GM21423 (cell line): ENCODE results near the gene FBXO48.

Source experiments
- ATAC-seq: cut with Tn5 transposase; IDR thresholded peaks from one replicate; pipeline ENCODE4 v1.9.1; 2021; ENCODE audit warnings: mild to moderate bottlenecking, moderate library complexity; ENCODE audit not compliant: unreplicated experiment

The FBXO48 gene

DNA sequence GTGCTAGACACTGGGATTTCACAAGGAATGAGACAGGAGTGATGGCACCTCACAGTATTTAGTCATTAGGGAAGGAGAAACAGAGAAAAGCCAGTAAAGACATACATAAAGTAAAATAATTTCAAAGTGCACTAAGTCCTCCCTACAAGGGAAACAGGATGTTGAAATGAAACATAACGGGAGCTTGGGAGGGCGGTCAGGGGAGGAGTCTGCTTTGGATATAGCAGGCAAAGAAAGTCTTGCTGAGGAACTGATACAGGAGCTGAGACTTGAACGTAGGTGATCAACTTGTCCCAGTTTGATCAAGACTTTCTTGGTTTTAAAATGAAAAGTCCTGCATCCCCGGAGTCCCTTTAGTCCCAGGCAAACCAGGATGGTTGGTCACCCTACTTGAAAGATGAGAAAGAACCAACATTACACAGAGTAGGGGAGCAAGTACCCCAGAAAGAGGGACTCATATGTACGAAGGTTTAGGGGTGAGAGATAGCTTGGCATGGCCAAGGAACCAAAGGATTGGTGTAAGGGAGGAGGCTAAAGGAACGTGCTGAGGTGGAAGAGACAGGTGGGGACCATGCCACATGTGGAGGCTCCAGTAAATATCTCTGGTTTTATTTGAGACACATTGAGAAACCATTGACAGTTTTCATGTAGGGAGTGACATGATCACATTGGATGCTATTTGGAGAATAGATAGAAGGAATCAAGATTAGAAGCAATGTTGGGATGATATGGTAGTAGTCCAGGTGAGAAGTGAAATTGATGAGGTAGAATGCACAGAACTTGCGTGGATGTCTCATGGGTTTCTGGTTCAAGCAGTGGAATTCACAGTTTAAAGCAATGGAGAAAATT lies 28.4 kb downstream of the FBXO48 start:
- no peak for ATAC-seq

DNA sequence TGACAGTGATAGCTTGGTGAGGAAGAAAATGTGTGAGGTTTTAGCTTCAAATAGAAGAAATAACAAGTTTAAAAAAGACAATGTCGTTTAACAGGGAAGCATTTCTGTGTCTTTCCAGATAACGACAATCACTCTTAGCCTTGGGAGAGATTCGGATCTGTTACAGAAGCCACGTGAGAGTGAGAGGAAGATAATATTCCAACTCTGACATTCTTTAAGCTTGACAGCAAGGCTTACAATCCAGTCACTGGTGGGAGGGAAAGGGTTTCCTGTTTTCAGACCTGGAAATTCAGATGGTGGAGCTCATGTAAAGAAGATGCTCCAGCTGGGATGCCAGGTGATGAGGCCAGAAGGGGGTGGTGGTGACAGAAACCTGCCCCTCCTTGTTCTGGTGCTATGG lies 30.8 kb downstream of the FBXO48 start:
- ATAC-seq: no peak

DNA sequence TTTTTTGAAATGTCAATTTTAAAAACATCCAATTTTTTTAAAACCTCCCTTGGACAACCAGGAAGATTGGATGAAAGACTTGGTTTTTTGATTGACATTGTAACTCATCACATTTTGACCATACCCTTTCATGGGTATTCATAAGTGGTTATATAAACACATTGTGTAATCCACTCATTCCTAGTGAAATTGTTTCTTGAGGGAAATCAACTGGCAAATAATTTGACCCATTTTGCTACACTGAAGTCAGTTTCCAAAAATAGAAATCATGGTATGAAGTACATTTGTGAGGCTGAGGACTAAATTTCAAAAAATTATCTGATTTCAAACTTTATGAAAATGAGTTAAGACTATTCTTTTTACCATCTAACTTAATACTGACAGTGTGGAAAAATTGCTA lies 31.5 kb downstream of the FBXO48 start:
- ATAC-seq: no peak

DNA sequence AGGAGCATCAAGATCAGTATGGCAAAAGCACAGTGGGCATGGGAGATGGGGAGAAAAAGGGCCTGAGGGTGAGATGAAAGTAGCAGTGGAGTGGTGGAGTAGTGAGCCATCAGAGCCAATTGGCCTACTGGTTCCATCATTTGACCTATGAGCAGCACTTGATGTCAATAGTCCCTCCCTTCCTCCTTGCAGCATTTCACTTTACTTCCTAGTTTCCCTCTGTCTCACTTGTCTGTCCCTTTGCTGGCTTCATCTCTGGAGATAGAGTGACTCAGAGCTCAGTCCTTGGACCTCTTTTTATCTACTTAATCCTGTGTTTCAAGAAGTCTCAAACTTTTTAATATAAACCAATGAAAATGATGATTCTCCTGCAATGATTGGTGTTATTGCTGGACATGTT lies 32.1 kb downstream of the FBXO48 start:
- no peak for ATAC-seq

DNA sequence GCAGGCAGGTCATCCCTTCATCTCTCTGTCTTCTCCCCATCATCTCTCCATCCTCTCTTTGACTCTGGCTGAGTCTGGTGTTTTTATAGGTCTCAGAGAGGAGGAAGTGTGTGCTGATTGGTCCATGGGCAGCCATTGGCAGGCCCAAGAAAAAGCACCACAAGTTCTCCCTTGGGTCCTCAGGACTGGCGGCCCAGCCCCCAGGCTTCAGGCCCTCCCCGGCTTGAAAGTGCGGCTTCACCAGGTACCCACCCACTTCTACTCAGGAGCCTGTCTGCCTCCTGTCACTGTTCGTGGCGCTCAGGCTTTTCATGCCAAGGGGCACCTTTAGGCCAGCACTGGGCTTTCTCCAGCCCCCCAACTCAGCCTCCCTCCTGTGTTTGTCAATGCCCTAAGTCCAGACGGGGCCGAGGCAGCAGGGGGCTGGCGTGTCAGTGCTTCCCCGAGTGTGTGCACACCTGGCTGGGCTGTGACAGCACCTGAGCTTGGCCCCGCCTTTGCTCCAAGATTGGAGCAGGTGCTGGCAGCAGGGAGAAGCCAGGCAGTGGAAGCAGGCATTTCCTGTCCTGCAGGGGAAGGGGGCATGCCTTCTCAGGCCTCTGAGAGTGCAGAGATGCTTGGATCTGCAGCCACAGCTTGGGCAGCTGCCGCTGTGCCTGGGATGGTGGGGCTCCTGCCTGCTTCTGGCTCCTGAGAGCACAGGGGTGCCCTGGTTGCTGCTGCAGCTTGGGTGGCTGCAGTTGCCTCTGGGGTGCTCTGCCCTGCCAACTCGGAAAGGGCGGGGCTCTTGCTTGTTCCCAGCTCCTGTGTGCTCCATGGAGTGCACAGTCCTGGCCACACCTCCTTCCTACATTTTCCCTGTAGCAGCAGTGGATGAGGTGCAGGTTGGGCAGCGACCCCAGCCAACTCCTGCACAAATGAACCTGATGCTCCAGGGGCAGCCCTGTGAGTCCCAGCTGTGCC lies 34.1 kb downstream of the FBXO48 start:
- no peak for ATAC-seq

DNA sequence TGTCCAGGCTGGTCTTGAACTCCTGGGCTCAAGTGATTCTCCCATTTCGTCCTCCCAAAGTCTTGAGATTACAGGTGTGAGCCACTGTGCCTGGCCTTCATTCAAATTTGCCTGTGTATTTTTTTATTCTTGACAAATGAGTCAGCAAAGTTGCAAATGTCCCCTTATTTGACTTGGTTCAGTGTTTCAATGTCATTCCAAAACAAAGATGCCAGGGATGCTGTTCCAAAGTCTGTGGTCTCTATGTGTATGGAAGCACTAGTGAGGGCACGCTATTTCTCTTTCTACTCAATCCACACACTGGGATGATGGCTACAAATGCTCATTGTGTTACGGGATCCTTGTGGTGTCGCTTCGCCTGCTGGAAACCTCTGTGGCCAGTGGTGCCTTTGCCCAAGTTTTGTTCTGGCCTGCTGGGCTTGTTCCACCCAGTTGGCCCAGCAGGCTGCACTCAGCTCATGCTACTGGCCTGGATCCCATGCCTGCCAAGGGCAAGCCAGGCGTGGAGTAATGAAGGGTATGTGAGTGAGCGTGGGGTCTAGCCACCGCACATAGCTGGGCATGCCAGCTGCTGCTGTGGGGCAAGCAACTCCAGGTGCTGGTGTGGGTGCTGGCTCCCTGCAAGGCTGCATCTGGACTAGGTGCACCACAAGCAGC lies 35.6 kb downstream of the FBXO48 start:
- ATAC-seq: no peak

DNA sequence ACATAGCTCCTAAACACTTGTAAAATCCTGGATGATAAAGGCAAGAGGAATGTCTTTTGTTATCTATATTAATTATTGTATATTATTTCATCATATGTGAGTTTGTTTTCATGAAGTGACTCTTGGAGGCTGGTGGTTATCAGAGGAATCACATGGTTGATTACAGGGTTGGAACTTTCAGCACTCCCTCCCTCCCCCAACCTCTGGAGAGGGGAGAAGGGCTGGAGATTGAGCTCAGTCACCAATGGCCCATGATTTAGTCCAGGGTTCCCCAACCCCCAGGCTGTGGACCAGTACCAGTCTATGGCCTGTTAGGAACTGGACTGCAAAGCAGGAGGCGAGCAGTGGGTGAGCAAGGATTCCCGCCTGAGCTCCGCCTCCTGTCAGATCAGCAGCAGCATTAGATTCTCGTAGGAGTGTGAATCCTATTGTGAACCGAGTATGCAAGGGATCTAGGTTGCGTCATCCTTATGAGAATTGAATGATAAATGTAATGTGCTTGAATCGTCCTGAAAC lies 37.7 kb downstream of the FBXO48 start:
- ATAC-seq: no peak

DNA sequence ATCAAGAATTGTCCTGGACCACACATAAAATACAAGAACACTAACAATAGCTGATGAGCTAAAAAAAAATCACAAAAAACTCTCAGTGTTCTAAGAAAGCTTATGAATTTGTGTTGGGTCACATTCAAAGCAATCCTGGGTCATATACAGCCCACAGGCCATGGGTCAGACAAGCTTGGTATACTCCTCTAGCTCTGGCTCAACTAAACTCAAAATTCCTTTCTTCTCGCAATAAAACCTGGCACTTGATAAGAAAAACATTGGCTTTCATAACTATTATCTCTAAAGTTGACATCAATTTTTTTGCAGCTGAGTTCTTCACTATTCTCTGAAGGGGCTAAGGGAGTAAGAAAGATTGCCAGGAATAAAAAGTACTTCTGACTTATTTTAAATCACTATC lies 38.3 kb downstream of the FBXO48 start:
- no peak for ATAC-seq

DNA sequence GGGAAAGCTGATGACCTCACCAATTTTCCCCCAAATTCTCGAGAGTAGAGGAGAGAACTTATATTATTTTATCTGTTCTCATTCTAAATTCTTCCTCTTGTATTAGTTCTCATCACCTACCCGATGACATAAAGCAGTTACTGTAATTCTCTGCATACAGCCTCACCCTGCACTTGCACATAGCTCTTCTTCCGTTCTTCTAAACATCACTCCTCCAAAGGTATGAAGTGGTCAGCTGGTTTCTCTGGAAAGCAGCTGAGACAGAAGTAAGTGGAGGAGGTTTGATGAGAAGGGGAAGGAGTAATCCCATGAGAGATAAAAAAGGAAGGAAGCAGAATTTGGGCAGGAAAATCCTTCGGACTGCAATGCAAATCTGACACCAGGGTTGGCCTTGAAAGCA lies 39.0 kb downstream of the FBXO48 start:
- ATAC-seq: no peak

DNA sequence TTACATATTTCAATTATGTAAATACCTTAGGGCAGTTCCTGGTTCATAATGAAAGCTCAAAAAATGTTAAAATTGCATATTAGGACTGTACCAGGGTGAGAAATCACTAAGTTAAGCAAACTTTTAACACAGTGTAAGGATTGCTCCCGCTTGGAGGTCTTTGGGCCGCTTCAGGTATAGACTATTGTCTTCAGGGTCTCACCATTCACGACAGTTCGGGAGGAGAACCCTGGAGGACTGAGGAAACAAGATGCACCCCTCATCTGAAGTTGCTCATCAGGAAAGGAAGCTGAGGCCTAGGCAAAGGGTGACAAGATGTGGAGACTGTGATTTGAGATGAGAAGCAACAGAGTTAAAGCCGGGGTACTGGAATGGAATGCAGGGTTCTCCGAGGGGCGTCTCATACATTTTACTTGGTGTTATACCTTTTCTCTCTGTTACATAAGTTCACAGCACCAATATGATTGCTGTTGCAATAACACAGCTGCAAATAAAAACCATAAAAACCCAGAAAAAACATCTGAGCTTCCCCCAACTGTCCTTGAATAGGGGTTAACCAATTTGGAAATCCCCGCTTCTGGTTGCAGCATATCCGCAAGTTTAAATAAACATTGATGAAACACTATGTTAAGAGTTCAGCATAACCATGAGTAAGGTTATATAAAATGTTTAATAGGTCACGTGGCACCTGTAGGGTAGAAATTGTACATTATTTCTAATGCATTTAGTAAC lies 40.1 kb downstream of the FBXO48 start:
- ATAC-seq: no peak

DNA sequence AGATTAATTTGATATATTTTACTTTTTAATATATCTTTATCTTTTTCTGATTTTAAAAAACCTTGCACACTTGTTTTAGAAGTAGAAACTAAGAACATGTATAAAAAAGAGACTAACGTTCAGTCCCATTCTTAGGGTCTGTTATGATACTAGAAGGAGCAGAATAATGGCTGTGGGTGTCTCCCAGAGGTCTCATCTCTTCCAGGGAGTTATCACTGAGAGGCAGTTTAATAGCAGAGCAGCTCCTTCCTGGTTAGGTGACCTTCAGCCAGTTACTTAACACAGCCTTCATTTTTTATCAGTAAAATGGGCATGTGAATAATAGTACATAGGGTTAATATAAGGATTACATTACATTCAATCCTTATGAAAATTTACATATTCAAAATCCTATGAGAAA lies 40.6 kb downstream of the FBXO48 start:
- no peak for ATAC-seq

DNA sequence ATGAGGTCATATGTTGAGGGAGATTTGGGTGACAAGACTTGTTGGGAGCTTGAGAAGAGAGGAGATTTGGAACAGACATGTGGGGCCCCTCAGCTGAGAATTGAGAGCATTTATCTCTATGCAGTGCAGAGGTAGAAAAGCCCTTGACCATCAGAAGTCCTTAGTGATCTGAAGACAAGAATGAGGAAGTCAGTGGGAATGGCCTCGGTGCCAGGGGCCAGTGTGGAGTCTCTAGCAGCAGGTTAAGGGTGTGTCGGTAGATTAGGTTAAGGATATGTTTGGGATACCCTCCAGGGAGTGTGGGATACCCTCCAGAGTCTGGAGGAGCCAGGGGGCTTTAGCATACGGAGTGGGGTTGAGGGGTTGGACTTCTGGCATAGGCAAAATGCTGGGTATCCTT lies 41.6 kb downstream of the FBXO48 start:
- ATAC-seq: no peak

DNA sequence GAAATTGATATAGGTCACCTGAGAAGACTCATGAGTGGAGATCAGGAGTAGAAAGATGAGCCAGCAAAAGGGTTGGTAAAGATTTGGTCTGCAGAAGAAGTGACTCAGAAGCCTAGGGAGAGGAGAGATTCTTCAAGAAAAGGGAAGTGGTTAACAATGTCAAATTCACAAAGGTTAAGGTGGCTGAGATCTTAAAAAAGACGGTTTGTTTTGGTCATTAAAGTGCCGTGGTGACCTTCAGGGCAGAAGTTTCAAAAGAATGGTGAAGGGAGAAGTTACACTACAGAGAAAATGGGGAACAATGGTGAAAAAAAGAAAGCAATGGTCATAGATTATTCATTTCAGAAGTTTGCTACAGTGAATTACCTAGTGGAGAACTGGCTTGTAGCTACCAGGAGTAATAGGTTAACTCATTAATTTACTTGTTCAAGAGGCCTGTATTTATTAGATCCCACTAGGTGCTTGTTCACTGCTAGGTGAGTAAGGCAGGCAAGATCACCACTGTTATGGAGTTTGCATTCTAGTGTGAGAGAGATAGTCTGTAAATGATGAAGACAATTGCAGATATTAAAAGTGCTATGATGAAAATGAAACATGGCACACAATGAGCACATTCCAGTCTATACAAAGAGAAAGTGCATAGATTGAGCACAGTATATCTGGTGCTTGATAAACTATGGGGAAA lies 43.0 kb downstream of the FBXO48 start:
- ATAC-seq: peak; percentile 88

DNA sequence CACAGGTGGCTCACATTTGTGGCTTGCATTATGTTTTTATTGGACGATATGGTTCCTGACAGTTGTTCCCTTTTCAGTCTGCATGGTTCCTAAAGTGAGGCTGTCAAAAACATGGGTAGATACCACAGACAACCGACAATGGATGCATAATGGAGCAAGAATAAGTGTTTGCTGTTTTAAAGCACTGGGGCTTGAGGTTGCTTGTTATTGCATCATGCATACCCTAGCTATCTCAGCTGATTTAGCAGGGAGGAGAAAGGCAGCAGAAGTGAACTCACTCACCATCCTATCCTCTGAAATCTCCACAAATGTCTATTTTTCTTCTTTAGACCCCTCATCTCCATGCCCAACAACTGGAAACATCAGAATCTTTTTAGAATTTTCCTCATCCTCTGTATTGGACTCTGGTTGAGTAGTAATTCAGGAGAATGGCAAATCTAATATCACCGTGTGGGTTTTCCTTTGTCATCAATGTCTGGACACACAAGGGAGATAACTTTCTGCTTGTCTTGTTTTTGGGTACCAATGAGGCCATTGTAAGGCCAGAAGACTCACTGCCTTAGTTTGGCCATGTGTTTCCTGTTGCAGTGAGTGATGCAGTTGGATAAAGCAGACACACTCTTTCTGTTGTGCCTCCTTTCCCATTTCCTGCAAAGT lies 46.7 kb downstream of the FBXO48 start:
- ATAC-seq: no peak

DNA sequence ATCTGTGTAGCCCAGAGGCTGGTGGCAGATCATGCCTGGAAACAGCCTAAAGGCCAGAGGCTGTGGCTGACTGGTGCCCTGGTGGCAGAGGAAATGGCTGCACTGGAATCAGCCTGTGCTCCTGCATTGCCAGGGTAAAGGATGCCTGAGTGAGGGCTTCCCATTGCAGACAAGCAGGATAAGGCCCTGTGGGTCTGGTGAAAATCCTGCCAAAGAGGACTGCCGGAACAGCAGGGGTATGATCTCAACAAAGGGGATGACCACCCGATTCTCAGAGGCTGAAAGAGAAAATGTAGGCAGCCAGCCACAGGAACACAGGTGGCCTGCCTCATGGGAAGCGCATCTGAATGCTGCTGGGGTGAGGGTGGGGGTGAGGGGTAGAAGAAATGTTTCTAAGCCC lies 48.2 kb downstream of the FBXO48 start:
- ATAC-seq: no peak

DNA sequence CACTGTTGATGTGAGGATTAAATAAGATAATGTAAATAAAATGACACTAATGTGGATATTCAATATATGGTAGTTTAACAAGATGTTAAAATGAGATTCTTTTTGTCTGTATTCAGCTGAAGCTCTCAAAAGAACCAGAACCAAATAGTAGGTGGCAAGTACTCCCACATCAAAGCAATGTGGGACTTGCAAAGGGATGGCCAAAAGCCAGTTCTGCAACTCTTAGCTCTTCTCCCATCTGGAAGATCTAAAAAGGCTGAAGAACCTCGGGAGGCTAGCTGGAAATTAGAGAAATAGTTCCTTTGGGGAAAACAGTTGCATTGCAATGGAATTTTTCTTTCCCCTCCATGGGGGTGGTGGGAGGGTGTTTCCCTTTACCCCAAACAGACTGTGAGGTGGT lies 48.7 kb downstream of the FBXO48 start:
- ATAC-seq: no peak

DNA sequence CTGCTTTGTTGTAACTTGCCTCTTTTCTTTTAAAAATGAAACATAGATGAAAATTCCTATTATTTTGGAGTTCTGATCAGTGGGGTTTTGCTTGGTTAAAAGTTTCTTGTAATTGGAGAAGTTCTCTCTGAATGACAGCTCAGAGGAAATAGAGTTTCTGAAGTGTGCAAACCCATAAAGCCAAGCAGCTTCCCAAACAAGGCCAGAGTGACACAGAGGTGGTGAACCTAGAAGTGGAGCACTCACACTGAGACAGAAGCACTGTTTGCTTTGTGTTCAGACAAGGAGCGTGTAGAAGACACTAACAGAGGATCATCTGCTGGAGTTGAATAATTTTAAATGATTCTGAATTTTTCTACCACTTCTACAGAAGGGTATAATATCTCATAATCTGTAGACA lies 49.2 kb downstream of the FBXO48 start:
- ATAC-seq: no peak

DNA sequence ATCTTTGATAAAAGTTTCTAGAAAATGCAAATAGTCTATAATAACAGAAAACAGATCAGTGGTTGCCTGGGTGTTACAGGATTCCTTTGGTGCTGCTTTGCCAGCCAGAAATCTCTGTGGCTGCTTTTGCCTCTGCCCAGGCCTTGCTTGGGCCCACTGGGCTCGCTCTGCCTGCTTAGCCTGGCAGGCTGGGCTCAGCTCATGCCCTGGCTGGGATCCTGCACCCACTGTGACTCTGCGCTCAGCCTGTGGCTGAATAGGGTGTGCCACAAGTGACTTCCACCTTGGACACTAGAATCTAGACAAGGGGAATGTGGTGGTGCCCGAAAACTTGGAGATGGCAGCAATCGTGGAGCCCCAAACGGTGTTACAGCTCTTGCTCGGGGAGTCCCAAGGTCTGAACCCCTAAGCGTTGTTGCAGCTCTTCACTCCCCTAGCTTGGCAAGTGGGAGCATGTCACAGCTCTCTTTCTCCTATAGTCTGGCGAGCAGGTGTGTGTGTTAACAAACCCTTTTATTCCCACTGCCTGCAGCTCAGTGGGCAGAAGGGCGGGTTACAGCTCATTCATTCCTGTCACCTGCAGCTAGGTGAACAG lies 50.9 kb downstream of the FBXO48 start:
- ATAC-seq: no peak

DNA sequence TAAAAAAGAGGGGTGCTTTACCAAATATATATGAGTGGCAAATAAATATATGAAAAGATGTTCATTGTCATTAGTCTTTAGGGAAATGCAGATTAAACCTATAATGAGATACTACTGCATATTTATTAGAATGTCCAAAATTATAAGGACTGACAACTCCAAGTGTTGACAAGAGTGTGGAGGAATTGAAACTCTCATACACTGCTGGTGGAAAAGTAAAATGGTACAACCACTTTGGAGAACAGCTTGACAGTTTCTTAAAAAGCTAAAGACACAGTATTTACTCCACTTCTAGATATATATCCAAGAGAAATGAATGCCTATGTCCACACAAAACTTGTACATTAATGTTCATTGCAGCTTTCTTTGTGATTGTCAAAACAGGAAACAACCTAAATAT lies 51.6 kb downstream of the FBXO48 start:
- no peak for ATAC-seq
